Hematopoietic multipotent progenitor cell treated with erythropoietin and hydrocortisone succinate and interleukin-3 and kit ligand, for 4 days (in vitro differentiated cells): ENCODE measurements around the gene MATR3.
"Not testable (repeated sequence)": the region's sequence is repeated elsewhere in the genome, so short reads cannot be mapped to it uniquely, and the experiment has no call there.

ENCODE experiments used
- DNase-seq: peaks from one replicate; pipeline ENCODE4 v3.0.0-alpha.2; 2015

MATR3 gene

DNA sequence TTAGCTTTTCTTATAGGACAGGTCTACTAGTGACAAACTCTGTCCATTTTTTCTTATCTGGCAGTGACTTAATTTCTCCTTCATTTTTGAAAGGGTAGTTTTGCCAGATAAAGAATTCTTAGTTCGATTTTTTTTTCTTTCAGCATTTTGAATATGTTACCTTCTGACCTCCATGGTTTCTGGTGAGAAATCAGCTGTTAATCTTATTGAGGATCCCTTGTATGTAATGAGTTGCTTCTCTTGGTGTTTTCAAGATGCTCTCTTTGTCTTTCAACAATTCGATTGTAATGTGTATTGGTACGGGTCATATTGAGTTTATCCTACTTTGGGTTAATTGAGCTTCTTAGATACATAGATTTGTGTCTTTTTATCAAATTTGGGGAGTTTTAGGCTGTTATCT lies 60.6 kb downstream of the MATR3 start:
- no peak for DNase-seq

DNA sequence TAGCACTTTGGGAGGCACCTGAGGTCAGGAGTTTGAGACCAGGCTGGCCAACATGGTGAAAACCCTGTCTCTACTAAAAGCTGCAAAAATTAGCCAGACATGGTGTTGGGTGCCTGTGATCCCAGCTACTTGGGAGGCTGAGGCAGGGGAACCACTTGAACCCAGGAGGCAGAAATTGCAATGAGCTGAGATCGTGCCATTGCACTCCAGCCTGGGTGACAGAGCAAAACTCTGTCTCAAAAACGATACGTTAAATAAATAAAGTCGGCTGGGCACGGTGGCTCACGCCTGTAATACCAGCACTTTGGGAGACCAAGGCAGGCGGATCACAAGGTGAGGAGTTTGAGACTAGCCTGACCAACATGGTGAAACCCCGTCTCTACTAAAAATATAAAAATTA lies 62.4 kb downstream of the MATR3 start:
- DNase-seq, result not testable (repeated sequence)

DNA sequence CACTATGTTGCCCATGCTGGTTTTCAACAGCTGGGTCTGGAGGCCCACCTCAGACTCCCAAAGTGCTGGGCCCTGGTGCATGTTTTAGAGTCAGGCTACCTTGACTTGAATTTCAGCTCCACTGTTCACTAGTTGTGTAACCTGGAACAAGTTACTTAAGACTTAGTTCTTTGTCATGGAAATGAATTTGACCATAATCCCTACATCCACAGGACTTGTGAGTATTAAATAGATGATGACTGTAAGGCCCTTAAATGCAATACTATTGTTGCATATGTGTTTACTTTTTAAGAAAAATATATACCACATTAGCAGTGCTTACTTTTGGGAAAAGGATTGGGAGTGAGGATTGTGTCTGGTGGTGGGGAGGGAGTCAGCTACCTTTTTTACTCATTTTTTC lies 64.5 kb downstream of the MATR3 start:
- no peak for DNase-seq

DNA sequence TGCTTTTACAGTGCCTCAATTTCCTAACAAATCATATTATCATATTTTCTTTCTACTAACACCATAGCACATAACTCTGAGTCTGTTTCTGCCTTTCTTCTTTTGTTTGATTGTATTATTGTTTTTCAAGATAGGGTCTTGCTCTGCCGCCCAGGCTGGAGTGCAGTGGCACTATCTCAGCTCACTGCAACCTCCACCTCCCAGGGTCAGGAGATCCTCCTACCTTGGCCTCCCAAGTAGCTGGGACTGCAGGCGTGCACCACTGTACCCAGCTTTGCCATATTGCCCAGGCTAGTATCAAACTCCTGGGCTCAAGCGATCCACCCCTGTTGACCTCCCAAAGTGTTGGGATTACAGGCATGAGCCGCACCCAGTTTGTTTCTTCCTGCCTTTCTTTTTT lies 66.8 kb downstream of the MATR3 start:
- DNase-seq, result no peak

DNA sequence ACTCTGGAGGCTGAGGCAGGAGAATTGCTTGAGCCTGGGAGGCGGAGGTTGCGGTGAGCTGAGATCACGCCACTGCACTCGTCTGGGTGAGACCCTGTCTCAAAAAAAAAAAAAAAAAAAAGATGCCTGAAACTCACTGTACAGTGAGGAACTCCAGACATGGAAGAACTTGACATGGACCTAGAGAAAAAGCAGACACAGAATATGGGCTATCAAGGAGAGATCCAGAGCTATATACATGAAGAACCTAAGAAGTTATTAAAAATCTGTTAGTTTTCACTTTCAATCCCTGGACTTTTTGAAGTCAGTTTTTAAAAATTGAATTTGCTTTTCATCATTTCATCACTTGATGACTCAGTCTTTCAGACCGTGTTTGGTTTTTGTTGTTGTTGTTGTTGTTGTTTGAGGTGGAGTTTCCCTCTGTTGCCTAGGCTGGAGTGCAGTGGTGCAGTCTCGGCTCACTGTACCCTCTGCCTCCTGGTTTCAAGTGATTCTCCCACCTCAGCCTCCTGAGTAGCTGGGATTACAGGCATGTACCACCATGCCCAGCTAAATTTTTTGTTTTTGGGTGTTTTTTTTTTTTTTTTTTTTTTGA lies 68.4 kb downstream of the MATR3 start:
- no peak for DNase-seq

DNA sequence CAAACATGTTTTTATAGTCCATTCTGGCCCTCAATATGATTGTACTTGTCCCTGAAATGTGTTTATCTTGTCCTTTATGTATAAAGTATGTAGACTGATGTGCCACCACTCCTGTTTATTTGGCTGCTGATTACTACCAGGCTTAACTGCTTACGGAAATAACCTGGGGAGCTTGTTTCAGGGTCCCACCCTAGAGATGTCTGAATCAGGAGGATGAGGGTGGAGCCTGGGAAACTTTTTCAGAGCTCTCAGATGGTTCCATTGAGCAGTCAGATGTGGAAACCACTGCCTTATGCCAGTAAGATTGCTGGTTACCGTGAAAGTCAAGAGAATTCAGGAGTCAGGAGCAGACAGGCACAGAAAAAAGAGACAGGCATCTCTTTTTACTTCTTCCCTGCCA lies 70.4 kb downstream of the MATR3 start:
- no peak for DNase-seq

DNA sequence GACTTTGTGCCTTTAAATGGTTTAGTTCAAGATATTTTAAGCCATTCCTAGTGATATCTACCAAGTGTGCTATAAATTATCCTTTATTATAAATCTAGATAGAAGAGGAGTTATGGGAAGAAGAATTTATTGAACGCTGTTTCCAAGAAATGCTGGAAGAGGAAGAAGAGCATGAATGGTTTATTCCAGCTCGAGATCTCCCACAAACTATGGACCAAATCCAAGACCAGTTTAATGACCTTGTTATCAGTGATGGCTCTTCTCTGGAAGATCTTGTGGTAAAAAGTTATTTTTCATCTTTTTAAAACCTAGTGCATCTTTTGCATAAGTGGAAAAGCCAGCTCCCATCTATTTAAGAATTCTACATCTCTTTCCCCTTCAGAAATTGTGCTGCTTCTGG lies 70.9 kb downstream of the MATR3 start:
- DNase-seq, result no peak

DNA sequence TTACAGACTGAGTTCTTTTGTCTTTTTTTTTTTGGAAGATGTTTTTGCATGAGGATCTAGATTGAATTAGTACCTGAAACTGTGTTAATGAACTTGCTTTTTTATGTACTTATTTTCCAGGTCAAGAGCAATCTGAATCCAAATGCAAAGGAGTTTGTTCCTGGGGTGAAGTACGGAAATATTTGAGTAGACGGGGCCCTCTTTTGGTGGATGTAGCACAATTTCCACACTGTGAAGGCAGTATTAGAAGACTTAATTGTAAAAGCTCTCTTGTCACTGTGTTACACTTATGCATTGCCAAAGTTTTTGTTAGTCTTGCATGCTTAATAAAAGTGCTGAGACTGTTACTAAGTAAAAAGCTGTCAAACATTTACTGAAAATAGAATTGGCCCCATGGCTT lies 75.1 kb downstream of the MATR3 start:
- peak; percentile 52 for DNase-seq

DNA sequence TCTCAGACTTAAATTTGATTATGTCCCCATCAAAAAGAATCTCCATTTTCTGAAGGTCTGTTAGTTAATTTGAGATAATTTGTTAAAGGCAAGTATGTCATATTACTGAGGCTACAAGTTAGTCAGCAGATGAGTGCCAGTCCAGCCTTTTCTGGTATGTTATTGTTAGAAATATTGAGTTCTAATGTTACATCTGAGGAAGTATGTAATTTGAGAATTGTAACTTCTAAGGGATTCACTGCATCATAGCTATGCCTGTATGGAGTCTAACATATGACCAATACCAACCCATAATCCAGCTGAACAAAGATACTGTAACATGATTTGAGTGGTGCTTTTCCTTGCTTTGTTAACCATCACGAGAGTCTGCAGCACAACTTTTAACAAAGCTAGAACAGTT lies 75.6 kb downstream of the MATR3 start:
- DNase-seq, result no peak

DNA sequence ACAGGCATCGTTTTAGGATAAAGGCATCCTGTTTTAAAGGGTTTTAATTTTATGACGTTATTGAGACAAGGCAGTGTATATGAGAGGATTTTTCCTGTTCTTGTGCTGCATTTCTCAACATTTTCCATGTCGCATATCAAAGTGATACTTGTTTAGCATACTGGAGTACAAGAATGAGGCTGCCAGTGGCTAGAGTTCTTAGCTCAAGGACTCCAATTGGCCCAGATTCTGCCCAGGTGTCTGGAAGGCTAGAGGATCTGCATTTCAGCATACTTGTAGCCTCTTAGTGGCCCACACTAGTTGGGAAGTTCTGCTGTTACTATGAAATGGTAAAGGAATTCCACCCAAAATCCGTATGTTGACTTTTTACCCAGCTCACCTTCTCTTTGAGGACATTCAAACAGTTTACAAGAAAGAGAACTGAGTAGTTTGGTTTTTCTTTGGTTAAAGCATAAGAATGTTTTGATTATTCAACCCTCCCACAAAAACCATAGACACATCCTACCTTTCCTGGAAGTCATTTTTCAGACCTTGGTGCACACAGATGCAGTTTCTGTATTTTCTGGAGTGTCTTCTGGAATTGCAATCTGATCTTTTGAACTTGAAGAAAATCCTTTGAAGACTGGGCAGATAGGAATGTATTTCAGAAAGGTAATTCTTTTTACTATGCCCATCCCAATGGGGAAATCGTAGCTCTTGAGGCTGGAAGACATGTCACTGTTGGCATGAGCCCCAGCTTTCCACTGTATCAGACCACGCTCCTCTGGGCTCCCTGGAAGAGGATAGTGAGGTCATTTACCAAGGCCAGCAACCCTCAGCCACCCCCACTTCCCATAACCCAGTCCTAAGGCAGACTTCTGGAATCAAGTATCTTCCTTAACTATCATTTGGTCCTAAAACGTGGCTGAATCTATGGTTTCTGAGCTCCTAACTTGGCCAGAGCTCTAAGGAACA lies 78.2 kb downstream of the MATR3 start:
- DNase-seq, result no peak

DNA sequence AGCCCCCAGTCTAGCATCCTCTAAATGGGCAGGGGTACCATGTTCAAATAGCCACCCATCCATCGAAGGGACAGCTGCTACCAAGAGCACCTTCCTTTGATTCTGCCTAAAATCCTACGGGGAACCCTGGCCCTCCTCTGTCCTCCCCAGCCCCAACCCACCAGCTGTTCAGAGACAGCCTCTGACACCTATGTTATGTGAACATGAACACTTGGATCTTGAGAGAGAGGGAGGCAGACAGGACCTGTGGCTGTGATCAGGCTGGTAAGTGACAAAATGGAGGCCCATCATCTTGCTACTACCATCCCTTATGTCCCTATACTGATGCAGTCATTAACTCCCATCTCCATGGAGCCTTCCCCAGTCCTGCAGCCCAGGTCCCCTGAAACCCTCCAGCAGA lies 81.4 kb downstream of the MATR3 start:
- DNase-seq, result no peak

DNA sequence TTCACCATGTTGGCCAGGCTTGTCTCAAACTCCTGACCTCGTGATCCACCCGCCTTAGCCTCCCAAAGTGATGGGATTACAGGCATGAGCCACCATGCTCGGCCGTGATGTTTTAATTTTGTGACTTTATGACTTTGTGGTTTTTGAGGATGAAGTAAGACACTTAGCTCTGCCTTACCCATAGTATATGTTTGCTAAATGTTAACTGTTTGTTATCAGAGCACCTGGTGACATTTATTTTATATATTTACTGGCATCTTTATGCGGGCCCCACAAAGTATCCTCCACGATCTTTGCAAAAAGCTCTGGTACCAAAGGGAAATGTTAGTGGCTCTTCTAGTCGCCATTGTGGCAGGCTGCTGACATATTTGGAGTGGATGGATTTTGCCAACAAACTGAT lies 82.8 kb downstream of the MATR3 start:
- no peak for DNase-seq

DNA sequence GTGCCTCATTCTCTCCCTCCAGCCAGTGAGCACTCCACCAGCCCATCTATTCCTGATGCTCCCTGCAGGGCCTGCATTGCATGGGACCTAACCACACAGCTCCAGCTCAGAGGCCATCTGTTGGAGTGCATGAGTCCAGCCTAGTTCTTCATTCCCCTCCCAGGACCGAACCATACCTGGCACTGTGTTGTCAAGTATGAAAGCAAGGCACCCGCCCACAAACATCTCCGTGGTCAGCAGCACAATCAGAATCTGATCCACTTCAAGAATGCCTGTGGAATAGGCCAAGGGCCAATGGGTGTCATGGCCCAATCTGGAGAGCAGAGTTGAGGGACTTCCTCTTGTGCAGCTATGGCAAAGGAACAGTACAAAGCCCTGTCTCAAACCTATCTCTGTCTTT lies 83.7 kb downstream of the MATR3 start:
- DNase-seq, result no peak

DNA sequence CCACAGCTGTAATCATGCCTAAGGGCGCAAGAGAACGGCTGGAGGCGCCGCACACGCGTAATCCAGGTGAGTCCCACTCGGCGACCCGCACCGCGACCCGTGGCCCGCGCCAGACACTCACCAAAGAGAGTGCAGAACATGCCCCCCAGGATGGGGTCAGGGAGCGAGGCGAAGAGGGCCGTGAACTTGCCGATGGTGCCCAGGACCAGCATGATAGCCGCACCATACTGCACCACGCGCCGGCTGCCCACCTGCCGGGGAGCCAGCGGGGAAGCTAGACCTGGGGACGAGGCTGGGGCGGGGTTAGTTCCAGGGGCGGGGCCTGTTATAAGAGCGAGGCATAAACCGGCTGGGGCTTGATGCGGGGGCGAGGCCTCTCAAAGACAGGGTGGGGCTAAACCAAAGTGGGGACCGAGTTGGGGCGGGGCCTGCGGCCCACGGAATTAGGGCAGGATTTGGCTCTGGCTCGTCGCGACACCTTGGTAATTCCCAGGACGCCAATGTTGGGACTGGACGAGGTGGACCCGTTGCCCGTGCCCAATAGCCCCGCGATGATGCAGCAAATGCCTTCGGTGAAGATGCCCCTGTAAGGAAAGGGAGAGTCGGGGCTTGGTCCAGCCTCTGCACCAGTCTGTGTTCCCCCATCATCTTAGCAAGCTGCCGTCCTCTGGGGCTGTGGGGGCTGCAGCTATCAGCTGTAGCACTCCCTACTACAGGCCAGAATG lies 84.7 kb downstream of the MATR3 start:
- no peak for DNase-seq

DNA sequence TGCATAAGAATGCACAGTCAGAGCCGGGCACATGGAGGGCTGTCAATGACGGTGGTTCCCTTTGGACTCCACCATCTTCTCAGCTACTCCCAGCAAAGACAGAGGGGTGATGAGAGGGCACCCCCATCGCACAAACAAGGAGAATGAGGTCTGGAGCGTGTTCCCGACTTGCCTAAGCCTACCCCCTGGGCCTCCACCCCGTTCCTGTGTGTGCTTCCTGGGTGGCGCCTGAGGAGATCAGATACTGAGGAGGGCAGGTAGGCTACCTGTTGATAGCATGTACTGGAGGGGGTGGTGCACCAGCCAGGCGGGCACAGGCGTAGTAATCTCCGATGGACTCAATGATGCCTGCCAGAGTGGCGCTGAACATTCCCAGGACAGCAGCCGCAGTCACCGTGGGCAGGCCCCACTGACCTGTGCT lies 85.4 kb downstream of the MATR3 start:
- DNase-seq, result no peak

DNA sequence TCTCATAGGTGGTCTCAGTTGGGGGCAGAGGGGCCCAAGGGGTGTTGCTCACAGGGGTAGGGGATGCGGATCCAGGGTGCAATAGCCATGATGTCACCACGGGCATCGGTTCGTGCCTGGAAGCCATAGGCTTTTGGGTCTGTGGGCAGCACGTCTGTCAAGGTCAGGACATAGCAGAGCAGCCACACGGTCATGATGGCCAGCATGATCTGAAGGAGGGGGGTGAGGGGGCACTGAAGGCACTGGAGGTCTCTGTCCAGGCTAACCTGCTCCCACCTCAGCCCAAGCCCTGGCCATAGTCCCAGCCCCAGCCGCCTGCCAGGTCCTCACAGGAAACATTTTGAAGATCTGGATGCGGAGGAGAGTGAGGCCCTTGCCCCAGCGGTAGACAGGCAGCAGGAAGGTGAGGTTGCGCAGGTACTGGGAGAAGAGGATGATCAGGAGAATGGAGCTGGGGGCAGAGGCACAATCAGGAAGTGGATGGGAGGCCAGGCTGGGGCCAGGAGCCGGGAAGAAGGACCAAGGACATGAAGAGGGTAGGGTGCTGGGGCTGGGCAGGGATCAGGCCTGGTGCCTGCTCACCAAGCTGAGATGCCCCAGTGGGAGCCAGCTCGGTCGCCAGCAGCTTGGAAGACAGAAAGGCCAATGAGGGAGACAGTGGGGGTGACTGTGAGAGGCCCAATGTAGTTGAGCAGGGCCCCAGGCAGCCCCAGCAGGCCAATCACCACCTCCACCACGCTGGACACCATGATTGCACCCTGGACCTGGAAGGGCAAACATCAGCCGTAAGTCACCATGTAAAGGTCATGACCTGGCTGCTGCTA lies 86.3 kb downstream of the MATR3 start:
- DNase-seq, result no peak
